GM12878 (cell line): ENCODE data around the gene NRG3. TPM values are rescaled to one million over a fixed set of nuclear protein-coding genes. Genes with fewer than 3 reads are reported as not detected.

Experiments used
- ATAC-seq: fragments of 200-7000 bp; cut with Tn5 transposase; 3 replicates; pipeline ENCODE4 v1.9.1; 2020; ENCODE audit warnings: mild to moderate bottlenecking, moderate library complexity
- BruUV-seq: library from RNA; stranded (reverse); fragments of 400-500 nt; replicated peaks from 2 replicates; lab custom pipeline; 2021; lab: Mats Ljungman, UMichigan
- CTCF ChIA-PET: fragments of 300-600 bp; sonication (Branson Sonifier 250); formaldehyde crosslinking; extraction: SDS; loops from one replicate; lab custom pipeline; 2021; ENCODE audit warnings: inconsistent platforms; lab: Yijun Ruan, JAX
- POLR2A ChIA-PET: fragments of 350-600 bp; formaldehyde crosslinking; extraction: SDS; loops from one replicate; lab custom pipeline; 2021; ENCODE audit warnings: inconsistent platforms; lab: Charles Lee
- RAD21 ChIA-PET: fragments of 300-600 bp; sonication (Branson Sonifier 250); formaldehyde crosslinking; loops from one replicate; lab custom pipeline; 2023; ENCODE audit warnings: antibody characterized with exemption; ENCODE audit not compliant: unreplicated experiment; lab: Charles Lee
- SMC1A ChIA-PET: fragments of 300-600 bp; sonication (Branson Sonifier 250); formaldehyde crosslinking; loops from one replicate; lab custom pipeline; 2023; ENCODE audit not compliant: unreplicated experiment, uncharacterized antibody; lab: Charles Lee
- DNase-seq: peaks from one replicate; pipeline ENCODE4 v3.0.0-alpha.2; 2011; ENCODE audit warnings: low read depth, low spot score
- FAIRE-seq: peaks from 3 replicates; lab custom pipeline; 2011; peaks lifted over from hg19 to GRCh38; lab: Jason Lieb, UNC
- H2AFZ ChIP-seq: 2 replicates; pipeline ENCODE4 v1.6.0; 2011; ENCODE audit warnings: low read depth, low read length, control low read depth; ENCODE audit not compliant: control insufficient read depth
- H3K27ac ChIP-seq: 2 replicates; pipeline ENCODE4 v1.5.1; 2011; ENCODE audit warnings: control low read depth; ENCODE audit not compliant: control insufficient read depth, insufficient read depth
- H3K27me3 ChIP-seq, 2 experiments: replicated peaks in 1 of 2; 2 replicates each; pipeline versions ENCODE4 v1.6.0 to v1.6.1; 2011; ENCODE audit warnings: low read length in 1 of 2; ENCODE audit not compliant: control insufficient read depth in 2 of 2, insufficient read depth in 2 of 2
- H3K36me3 ChIP-seq, 2 experiments: 2 replicates each; pipeline ENCODE4 v1.5.1; 2011; ENCODE audit warnings: low read length in 1 of 2; ENCODE audit not compliant: control insufficient read depth in 2 of 2, insufficient read depth in 2 of 2
- H3K4me1 ChIP-seq: 2 replicates; pipeline ENCODE4 v1.6.1; 2011; ENCODE audit warnings: mild to moderate bottlenecking, low read length, moderate library complexity, mixed read lengths; ENCODE audit not compliant: control insufficient read depth, insufficient read depth
- H3K4me2 ChIP-seq: 2 replicates; pipeline ENCODE4 v1.6.0; 2011; ENCODE audit warnings: control low read depth; ENCODE audit not compliant: control insufficient read depth, insufficient read depth
- H3K4me3 ChIP-seq: fragments of 200-600 bp; sonication (generic); 2 replicates; pipeline ENCODE4 v1.5.1; 2016
- H3K79me2 ChIP-seq: 2 replicates; pipeline ENCODE4 v1.6.0; 2011; ENCODE audit warnings: low read length; ENCODE audit not compliant: control insufficient read depth, insufficient read depth
- H3K9ac ChIP-seq: 2 replicates; pipeline ENCODE4 v1.8.0; 2011; ENCODE audit warnings: low read length, control low read depth, mixed read lengths; ENCODE audit not compliant: control insufficient read depth, insufficient read depth
- H3K9me3 ChIP-seq: replicated peaks from 3 replicates; pipeline ENCODE4 v1.5.1; 2011; ENCODE audit warnings: mild to moderate bottlenecking, low read length; ENCODE audit not compliant: control insufficient read depth, insufficient read depth
- H4K20me1 ChIP-seq: 2 replicates; pipeline ENCODE4 v1.6.0; 2011; ENCODE audit not compliant: control insufficient read depth, insufficient read depth
- BCL11A ChIP-seq: IDR thresholded peaks from 2 replicates; pipeline ENCODE4 v1.6.1; 2011; ENCODE audit warnings: low read depth, low read length
- CBFB ChIP-seq: IDR thresholded peaks from 2 replicates; pipeline ENCODE4 v1.6.1; 2016; ENCODE audit warnings: antibody characterized with exemption, low read depth
- CHD1 ChIP-seq: IDR thresholded peaks from 2 replicates; pipeline ENCODE4 v1.6.1; 2012; ENCODE audit warnings: low read depth, low read length, improper control_type of control experiment
- CHD2 ChIP-seq: IDR thresholded peaks from 2 replicates; pipeline ENCODE4 v1.6.1; 2011; ENCODE audit warnings: low read depth, low read length, improper control_type of control experiment, borderline replicate concordance
- DPF2 ChIP-seq: fragments of 450-650 bp; IDR thresholded peaks from 2 replicates; pipeline ENCODE4 v1.6.1; 2017; ENCODE audit warnings: mild to moderate bottlenecking
- ETV6 ChIP-seq, 2 experiments: fragments of 450-650 bp in 1 of 2; IDR thresholded peaks in 1 of 2; conservative IDR thresholded peaks in 1 of 2; 2 replicates each; pipeline ENCODE4 v1.6.1; 2014; ENCODE audit warnings: antibody characterized with exemption in 1 of 2, borderline replicate concordance in 1 of 2, low read depth in 1 of 2, mild to moderate bottlenecking in 1 of 2, moderate library complexity in 1 of 2
- HCFC1 ChIP-seq: fragments of 150-350 bp; IDR thresholded peaks from 2 replicates; pipeline ENCODE4 v1.6.1; 2014; ENCODE audit warnings: low read length
- IKZF2 ChIP-seq, 2 experiments: fragments of 450-650 bp; IDR thresholded peaks; 2 replicates each; pipeline ENCODE4 v1.6.1; 2017; ENCODE audit warnings: mild to moderate bottlenecking in 2 of 2, moderate library complexity in 2 of 2
- MTA2 ChIP-seq: fragments of 450-650 bp; IDR thresholded peaks from 2 replicates; pipeline ENCODE4 v1.6.1; 2016; ENCODE audit warnings: low read depth, mild to moderate bottlenecking, moderate library complexity
- PML ChIP-seq: IDR thresholded peaks from 2 replicates; pipeline ENCODE4 v1.6.1; 2012; ENCODE audit warnings: low read length, inconsistent platforms
- ZBED1 ChIP-seq: IDR thresholded peaks from 2 replicates; pipeline ENCODE4 v1.6.1; 2016; ENCODE audit warnings: borderline replicate concordance
- WGBS: methylation state at CpG from one replicate; pipeline ENCODE4 v1.1.6; 2016; ENCODE audit warnings: low lambda C conversion rate; ENCODE audit not compliant: insufficient replicate concordance, insufficient coverage; ENCODE audit errors: missing lambda C conversion rate; 5-methylcytosine and 5-hydroxymethylcytosine counted together
- in situ Hi-C: fragments of 300-500 bp; cut with MboI; formaldehyde crosslinking; loops from 9 replicates; pipeline ENCODE4 v1.14.3; 2018; ENCODE audit warnings: mixed read lengths
- intact Hi-C: fragments of 100-400 bp; cut with micrococcal nuclease; formaldehyde crosslinking; loops from one replicate; pipeline ENCODE4 v1.14.2; 2022; ENCODE audit not compliant: unreplicated experiment
- polyA plus RNA-seq, 11 experiments: library from polyadenylated mRNA; depleted of rRNA in 4 of 11; unstranded in 6 of 11; stranded (reverse) in 5 of 11; fragments of >200 nt; fragmentation: Nextera tagmentation in 4 of 11; fragmentation: Illumina TruSeq in 1 of 11; extraction: Ambion mirVana in 4 of 11; extraction: Trizol in 1 of 11; gene quantifications; 1 replicate in 1 of 11; 2 replicates in 10 of 11; pipeline versions ENCODE4 v1.2.1 to v1.2.3, GENCODE V29; 2011 to 2016; ENCODE audit warnings: inconsistent platforms in 2 of 11, missing spikeins in 2 of 11, low read depth in 1 of 11
- total RNA-seq, 4 experiments: library from RNA; depleted of rRNA in 3 of 4; stranded (reverse); fragments of >200 nt in 3 of 4; fragmentation: Illumina TruSeq in 1 of 4; extraction: Trizol in 1 of 4; gene quantifications; 2 replicates each; pipeline versions ENCODE4 v1.2.1 to v1.2.3, GENCODE V29; 2013 to 2021
- TF ChIP-seq, protein P1 (sequence below): fragments of 450-650 bp; IDR thresholded peaks from 2 replicates; pipeline ENCODE4 v1.6.1; 2017; ENCODE audit warnings: mild to moderate bottlenecking, moderate library complexity
- TF ChIP-seq, protein P2 (sequence below): fragments of 450-650 bp; IDR thresholded peaks from 2 replicates; pipeline ENCODE4 v1.6.1; 2017; ENCODE audit warnings: mild to moderate bottlenecking, moderate library complexity
- TF ChIP-seq, protein P3 (sequence below): fragments of 150-350 bp; IDR thresholded peaks from 2 replicates; pipeline ENCODE4 v1.6.1; 2014; ENCODE audit warnings: mild to moderate bottlenecking, low read depth, low read length

The NRG3 gene
- total and polyA plus RNA-seq, 10 of the 15 experiments (the other 5 are each of a cell fraction or from before 2014, with no cell fraction given), result 0.03 to 0.41 (median 0.17) TPM; not detected in 3

GRCh38 chr10:82318534-82318933 is 443.5 kb downstream of the NRG3 start:
- H3K27me3 ChIP-seq, result no peaks in the 10 kb centered on the region
- no TSS peak for BruUV-seq
- TF ChIP-seq ZBED1 (no peak), MTA2 (no peak), IKZF2 (IDR thresholded peaks at IDR 0.05) (no peak), CHD2 (no peak), HCFC1 (no peak), ETV6 (conservative IDR thresholded peaks at IDR 0.05 in 1 of 2, IDR thresholded peaks at IDR 0.05 in 1 of 2; ENCODE audit: borderline replicate concordance in 1 of 2, low read depth in 1 of 2) (no peak), CHD1 (no peak), BCL11A (no peak), DPF2 (no peak), PML (no peak), CBFB (no peak)
- TF ChIP-seq, protein P1, sequence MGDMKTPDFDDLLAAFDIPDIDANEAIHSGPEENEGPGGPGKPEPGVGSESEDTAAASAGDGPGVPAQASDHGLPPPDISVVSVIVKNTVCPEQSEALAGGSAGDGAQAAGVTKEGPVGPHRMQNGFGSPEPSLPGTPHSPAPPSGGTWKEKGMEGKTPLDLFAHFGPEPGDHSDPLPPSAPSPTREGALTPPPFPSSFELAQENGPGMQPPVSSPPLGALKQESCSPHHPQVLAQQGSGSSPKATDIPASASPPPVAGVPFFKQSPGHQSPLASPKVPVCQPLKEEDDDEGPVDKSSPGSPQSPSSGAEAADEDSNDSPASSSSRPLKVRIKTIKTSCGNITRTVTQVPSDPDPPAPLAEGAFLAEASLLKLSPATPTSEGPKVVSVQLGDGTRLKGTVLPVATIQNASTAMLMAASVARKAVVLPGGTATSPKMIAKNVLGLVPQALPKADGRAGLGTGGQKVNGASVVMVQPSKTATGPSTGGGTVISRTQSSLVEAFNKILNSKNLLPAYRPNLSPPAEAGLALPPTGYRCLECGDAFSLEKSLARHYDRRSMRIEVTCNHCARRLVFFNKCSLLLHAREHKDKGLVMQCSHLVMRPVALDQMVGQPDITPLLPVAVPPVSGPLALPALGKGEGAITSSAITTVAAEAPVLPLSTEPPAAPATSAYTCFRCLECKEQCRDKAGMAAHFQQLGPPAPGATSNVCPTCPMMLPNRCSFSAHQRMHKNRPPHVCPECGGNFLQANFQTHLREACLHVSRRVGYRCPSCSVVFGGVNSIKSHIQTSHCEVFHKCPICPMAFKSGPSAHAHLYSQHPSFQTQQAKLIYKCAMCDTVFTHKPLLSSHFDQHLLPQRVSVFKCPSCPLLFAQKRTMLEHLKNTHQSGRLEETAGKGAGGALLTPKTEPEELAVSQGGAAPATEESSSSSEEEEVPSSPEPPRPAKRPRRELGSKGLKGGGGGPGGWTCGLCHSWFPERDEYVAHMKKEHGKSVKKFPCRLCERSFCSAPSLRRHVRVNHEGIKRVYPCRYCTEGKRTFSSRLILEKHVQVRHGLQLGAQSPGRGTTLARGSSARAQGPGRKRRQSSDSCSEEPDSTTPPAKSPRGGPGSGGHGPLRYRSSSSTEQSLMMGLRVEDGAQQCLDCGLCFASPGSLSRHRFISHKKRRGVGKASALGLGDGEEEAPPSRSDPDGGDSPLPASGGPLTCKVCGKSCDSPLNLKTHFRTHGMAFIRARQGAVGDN, result no peak
- TF ChIP-seq, protein P2, sequence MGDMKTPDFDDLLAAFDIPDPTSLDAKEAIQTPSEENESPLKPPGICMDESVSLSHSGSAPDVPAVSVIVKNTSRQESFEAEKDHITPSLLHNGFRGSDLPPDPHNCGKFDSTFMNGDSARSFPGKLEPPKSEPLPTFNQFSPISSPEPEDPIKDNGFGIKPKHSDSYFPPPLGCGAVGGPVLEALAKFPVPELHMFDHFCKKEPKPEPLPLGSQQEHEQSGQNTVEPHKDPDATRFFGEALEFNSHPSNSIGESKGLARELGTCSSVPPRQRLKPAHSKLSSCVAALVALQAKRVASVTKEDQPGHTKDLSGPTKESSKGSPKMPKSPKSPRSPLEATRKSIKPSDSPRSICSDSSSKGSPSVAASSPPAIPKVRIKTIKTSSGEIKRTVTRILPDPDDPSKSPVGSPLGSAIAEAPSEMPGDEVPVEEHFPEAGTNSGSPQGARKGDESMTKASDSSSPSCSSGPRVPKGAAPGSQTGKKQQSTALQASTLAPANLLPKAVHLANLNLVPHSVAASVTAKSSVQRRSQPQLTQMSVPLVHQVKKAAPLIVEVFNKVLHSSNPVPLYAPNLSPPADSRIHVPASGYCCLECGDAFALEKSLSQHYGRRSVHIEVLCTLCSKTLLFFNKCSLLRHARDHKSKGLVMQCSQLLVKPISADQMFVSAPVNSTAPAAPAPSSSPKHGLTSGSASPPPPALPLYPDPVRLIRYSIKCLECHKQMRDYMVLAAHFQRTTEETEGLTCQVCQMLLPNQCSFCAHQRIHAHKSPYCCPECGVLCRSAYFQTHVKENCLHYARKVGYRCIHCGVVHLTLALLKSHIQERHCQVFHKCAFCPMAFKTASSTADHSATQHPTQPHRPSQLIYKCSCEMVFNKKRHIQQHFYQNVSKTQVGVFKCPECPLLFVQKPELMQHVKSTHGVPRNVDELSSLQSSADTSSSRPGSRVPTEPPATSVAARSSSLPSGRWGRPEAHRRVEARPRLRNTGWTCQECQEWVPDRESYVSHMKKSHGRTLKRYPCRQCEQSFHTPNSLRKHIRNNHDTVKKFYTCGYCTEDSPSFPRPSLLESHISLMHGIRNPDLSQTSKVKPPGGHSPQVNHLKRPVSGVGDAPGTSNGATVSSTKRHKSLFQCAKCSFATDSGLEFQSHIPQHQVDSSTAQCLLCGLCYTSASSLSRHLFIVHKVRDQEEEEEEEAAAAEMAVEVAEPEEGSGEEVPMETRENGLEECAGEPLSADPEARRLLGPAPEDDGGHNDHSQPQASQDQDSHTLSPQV, result no peak
- TF ChIP-seq, protein P3, sequence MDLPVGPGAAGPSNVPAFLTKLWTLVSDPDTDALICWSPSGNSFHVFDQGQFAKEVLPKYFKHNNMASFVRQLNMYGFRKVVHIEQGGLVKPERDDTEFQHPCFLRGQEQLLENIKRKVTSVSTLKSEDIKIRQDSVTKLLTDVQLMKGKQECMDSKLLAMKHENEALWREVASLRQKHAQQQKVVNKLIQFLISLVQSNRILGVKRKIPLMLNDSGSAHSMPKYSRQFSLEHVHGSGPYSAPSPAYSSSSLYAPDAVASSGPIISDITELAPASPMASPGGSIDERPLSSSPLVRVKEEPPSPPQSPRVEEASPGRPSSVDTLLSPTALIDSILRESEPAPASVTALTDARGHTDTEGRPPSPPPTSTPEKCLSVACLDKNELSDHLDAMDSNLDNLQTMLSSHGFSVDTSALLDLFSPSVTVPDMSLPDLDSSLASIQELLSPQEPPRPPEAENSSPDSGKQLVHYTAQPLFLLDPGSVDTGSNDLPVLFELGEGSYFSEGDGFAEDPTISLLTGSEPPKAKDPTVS, result no peak
- H3K79me2 ChIP-seq, result no peaks in the 10 kb centered on the region
- H3K27ac ChIP-seq, result no peak overlapping the region
- DNase-seq, result no peak
- H3K36me3 ChIP-seq, result no peaks in the 10 kb centered on the region
- ChIA-PET RAD21 (no interaction called here), CTCF (interaction anchor here (1.0 kb wide), 1 partner anchor 13 kb away, joined by 3 read pairs; no protein-coding TSS in a partner anchor), POLR2A (no interaction called here), SMC1A (interaction anchor here (0.9 kb wide), 1 partner anchor 13 kb away, joined by 3 read pairs; no protein-coding TSS in a partner anchor)
- in situ Hi-C loops, result no loop called here
- 31% methylated on average over 3 of the region's 3 CpGs for WGBS
- H4K20me1 ChIP-seq, result no peaks in the 10 kb centered on the region
- intact Hi-C loops, result no loop called here
- H2AFZ ChIP-seq, result no peak overlapping the region
- no peak overlapping the region for H3K4me2 ChIP-seq
- H3K9ac ChIP-seq, result no peak overlapping the region
- no peaks in the 10 kb centered on the region for H3K4me1 ChIP-seq
- no peak for FAIRE-seq
- no peak for ATAC-seq
- no peak overlapping the region for H3K4me3 ChIP-seq
- H3K9me3 ChIP-seq, result no peaks in the 10 kb centered on the region
